Gastrocnemius medialis (tissue), 4 donors: ENCODE results near the gene BLOC1S2.

Experiments used
- POLR2A ChIP-seq, 2 donors: fragments of 450-650 bp; IDR thresholded peaks; one replicate each; pipeline ENCODE4 v1.6.1; 2017; ENCODE audit warnings: antibody characterized with exemption in 2 of 2, mild to moderate bottlenecking in 2 of 2, moderate library complexity in 2 of 2
- TF ChIP-seq, protein P1 (sequence below), 5 experiments: fragments of 450-650 bp in 3 of 5; fragments of 200-600 bp in 2 of 5; sonication (generic) in 2 of 5; IDR thresholded peaks in 4 of 5; conservative IDR thresholded peaks in 1 of 5; 1 replicate in 4 of 5; 2 replicates in 1 of 5; pipeline ENCODE4 v1.5.1; 2016 to 2019; ENCODE audit warnings: antibody characterized with exemption in 5 of 5, mild to moderate bottlenecking in 3 of 5, moderate library complexity in 3 of 5

- TF ChIP-seq, protein P1, sequence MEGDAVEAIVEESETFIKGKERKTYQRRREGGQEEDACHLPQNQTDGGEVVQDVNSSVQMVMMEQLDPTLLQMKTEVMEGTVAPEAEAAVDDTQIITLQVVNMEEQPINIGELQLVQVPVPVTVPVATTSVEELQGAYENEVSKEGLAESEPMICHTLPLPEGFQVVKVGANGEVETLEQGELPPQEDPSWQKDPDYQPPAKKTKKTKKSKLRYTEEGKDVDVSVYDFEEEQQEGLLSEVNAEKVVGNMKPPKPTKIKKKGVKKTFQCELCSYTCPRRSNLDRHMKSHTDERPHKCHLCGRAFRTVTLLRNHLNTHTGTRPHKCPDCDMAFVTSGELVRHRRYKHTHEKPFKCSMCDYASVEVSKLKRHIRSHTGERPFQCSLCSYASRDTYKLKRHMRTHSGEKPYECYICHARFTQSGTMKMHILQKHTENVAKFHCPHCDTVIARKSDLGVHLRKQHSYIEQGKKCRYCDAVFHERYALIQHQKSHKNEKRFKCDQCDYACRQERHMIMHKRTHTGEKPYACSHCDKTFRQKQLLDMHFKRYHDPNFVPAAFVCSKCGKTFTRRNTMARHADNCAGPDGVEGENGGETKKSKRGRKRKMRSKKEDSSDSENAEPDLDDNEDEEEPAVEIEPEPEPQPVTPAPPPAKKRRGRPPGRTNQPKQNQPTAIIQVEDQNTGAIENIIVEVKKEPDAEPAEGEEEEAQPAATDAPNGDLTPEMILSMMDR (IDR thresholded peaks at IDR 0.05 in 4 of 5, conservative IDR thresholded peaks at IDR 0.05 in 1 of 5), result no peak
- no peak for TF ChIP-seq POLR2A (IDR thresholded peaks at IDR 0.05)
These were observed 6.6 kb upstream of the BLOC1S2 start for GRCh38 chr10:100293066-100293465.
